Measurements from ENCODE around the gene YOD1. TPM values are rescaled to one million over a fixed set of nuclear protein-coding genes. Genes with fewer than 3 reads are reported as not detected.

YOD1 gene
- total RNA-seq, 1 experiment from 2014 or later = 63.9 TPM

- Histone ChIP-seq H3K4me3 (ENCODE audit: low read length) (no peak overlapping the region), H3K9me3 (ENCODE audit: low read length) (no peaks in the 10 kb centered on the region), H3K9ac (ENCODE audit: low read length) (no peak overlapping the region), H3K27me3 (ENCODE audit: low read length) (no peaks in the 10 kb centered on the region), H3K4me2 (ENCODE audit: low read length) (no peak overlapping the region), H3F3A (ENCODE audit: low read length, unreplicated experiment) (peaks cover 6% of the 10 kb centered on the region), H3K27ac (ENCODE audit: low read length) (no peak overlapping the region), H3K79me2 (ENCODE audit: low read length) (no peaks in the 10 kb centered on the region), H4K20me1 (ENCODE audit: low read length) (no peaks in the 10 kb centered on the region), H3K9me2 (replicated peaks; ENCODE audit: low read length) (no peaks in the 10 kb centered on the region), H2AFZ (ENCODE audit: low read length) (no peak overlapping the region), H3K4me1 (ENCODE audit: insufficient read depth, low read length) (peaks cover 37% of the 10 kb centered on the region), H3K36me3 (ENCODE audit: low read depth, low read length) (peaks cover 36% of the 10 kb centered on the region; the same call in 1 of the 2 replicates)
- ATAC-seq (no peak), DNase-seq (no peak)
- ChIA-PET POLR2A (ENCODE audit: unreplicated experiment) (interaction anchor here (0.6 to 0.7 kb wide), 3 partner anchors 27 to 45 kb away, joined by 6 to 10 read pairs (median 9); no protein-coding TSS in a partner anchor), CTCF (interaction anchor here (0.6 to 1.4 kb wide), 4 partner anchors 49 to 240 kb away, joined by 4 to 6 read pairs (median 4); no protein-coding TSS in a partner anchor)
- intact Hi-C loops (cut with micrococcal nuclease) = loop anchor here (5.0 kb wide), 2 partner anchors 209 to 349 kb away; partner anchors contain the start of gene IL20
- BruUV-seq (replicated peaks) = no TSS peak
- TF ChIP-seq EZH2 (IDR thresholded peaks at IDR 0.05; ENCODE audit: low read length, unreplicated experiment) (no peak), EZH2phosphoT487 (IDR thresholded peaks at IDR 0.05; ENCODE audit: borderline replicate concordance, low read length) (no peak), CTCF (conservative IDR thresholded peaks at IDR 0.05; ENCODE audit: low read depth, low read length) (no peak)
Measured at GRCh38 chr1:207076181-207076955, 25.4 kb upstream of the YOD1 start.

- H2AFZ ChIP-seq (ENCODE audit: low read length) = no peak overlapping the region
- H4K20me1 ChIP-seq (ENCODE audit: low read length) = no peaks in the 10 kb centered on the region
- peak; percentile 90 for DNase-seq
- H3K27me3 ChIP-seq (ENCODE audit: low read length) = no peaks in the 10 kb centered on the region
- ChIA-PET CTCF (interaction anchor here (0.8 kb wide), 1 partner anchor 162 kb away, joined by 4 read pairs; no protein-coding TSS in a partner anchor), POLR2A (ENCODE audit: unreplicated experiment) (interaction anchor here (0.5 to 1.6 kb wide), 6 partner anchors 21 to 268 kb away, joined by 3 to 8 read pairs (median 3); partner anchors contain the start of genes C1orf116 and PFKFB2)
- H3K27ac ChIP-seq (ENCODE audit: low read length) = peak overlapping the region; percentile 42
- no TSS peak for BruUV-seq (replicated peaks)
- ATAC-seq = peak; percentile 86
- H3K4me3 ChIP-seq (ENCODE audit: low read length) = no peak overlapping the region
- H3F3A ChIP-seq (ENCODE audit: low read length, unreplicated experiment) = peaks cover 6% of the 10 kb centered on the region
- intact Hi-C loops (cut with micrococcal nuclease) = no loop called here
- H3K36me3 ChIP-seq (ENCODE audit: low read depth, low read length) = peaks cover 57% of the 10 kb centered on the region
- no peak overlapping the region for H3K9ac ChIP-seq (ENCODE audit: low read length)
- H3K9me2 ChIP-seq (replicated peaks; ENCODE audit: low read length) = no peaks in the 10 kb centered on the region
- 0 out of 2 replicates have a peak overlapping the region, but pooled peaks have one; percentile 1 for H3K4me2 ChIP-seq (ENCODE audit: low read length)
- TF ChIP-seq CTCF (conservative IDR thresholded peaks at IDR 0.05; ENCODE audit: low read depth, low read length) (no peak), EZH2 (IDR thresholded peaks at IDR 0.05; ENCODE audit: low read length, unreplicated experiment) (no peak), EZH2phosphoT487 (IDR thresholded peaks at IDR 0.05; ENCODE audit: borderline replicate concordance, low read length) (no peak)
- H3K9me3 ChIP-seq (ENCODE audit: low read length) = no peaks in the 10 kb centered on the region
- H3K79me2 ChIP-seq (ENCODE audit: low read length) = no peaks in the 10 kb centered on the region
- H3K4me1 ChIP-seq (ENCODE audit: insufficient read depth, low read length) = peaks cover 21% of the 10 kb centered on the region
Measured at GRCh38 chr1:207073906-207074820, 23.2 kb upstream of the YOD1 start.

Data from PC-3 (cell line).